IPS DF 4.7 (cell line): ENCODE results near the gene CEP76.
"Not testable (repeated sequence)": the region's sequence is repeated elsewhere in the genome, so short reads cannot be mapped to it uniquely, and the experiment has no call there.

Source experiments
- DNase-seq: peaks from one replicate; pipeline ENCODE4 v3.0.0-alpha.2; 2013; ENCODE audit warnings: low spot score; ENCODE audit errors: extremely low read depth

Gene CEP76

DNA sequence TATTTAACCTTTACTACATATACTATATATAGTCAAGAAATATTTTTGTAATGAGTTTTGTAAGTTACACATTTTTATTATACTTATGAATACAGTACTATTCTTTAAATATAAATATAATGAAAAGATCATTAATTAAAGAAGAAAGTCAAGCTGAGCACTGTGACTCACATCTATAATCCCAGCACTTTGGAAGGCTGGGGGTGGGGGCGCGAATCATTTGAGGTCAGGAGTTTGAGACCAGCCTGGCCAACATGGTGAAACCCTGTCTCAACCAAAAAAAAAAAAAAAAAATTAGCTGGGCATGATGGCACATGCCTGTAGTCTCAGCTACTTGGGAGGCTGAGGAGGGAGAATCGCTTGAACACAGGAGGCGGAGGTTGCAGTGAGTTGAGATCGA, 58.8 kb downstream of the CEP76 start:
- not testable (repeated sequence) for DNase-seq

DNA sequence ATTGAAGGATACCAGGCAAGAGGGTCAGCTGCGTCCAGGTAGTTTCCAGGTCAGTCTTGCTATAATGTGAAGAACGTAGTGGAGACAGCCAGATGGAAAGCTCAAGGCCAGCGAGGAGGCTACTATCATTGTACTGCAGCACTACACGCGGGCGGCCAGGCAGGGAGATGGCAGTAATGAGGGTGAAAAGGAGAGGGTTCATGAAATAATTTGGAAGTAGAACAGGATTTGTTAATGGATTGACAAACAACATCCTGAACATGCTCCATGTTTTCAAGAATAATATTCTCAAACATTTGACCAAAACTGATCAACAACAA, 61.7 kb downstream of the CEP76 start:
- DNase-seq, result no peak

- DNase-seq, result no peak
Measured at GRCh38 chr18:12639990-12640880, 62.3 kb downstream of the CEP76 start.

DNA sequence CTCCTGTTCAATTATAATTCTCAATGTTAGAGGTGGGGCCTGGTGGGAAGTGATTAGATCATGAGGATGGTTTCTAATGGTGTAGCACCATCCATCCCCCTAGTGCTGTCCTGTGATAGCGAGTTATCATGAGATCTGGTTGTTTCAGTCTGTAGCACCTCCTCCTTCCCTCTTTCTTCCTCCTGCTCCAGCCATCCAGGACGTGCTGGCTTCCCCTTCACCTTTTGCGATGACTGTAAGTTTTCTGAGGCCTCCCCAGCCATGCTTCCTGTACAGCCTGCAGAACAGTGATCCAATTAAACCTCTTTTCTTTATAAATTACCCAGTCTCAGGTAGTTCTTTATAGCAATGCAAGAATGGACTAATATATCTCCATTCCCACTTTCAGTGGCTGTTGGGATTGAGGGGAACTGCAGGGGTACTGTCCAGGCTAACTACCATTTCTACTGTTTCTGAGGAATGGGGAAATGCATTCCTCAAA, 63.8 kb downstream of the CEP76 start:
- DNase-seq, result no peak

DNA sequence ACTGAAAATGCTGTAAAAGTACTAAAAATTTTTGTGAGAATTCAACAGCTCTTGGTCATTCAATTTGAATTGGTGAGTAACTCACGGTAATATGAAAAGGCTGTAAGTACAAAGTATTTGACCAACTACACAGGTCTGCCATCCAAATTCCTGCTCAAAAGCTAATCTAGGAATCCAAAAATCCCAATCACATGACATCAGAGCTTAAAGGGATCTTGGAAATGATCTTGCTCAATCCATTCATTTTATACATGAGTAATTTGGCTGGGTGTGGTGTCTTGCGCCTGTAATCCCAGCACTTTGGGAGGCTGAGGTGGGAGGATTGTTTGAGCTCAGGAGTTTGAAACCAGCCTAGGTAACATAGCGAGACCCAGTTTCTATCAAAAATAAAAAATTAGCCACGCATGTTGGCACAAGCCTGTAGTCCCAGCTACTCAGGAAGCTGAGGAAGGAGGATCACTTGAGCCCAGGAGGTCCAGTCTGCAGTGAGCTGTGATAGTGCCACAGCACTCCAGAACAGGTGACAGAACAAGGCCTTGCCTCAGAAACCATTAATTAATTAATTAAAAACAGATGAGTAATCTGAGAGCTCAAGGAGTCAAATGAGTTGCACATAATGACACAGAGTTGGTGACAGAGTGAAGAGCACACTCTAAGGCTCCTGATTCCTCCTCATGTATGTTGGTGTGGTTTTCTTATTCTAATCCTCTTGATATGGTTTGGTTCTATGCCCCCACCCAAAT, 64.5 kb downstream of the CEP76 start:
- no peak for DNase-seq

GRCh38 chr18:12637393-12637792, 65.1 kb downstream of the CEP76 start:
- DNase-seq, result no peak

DNA sequence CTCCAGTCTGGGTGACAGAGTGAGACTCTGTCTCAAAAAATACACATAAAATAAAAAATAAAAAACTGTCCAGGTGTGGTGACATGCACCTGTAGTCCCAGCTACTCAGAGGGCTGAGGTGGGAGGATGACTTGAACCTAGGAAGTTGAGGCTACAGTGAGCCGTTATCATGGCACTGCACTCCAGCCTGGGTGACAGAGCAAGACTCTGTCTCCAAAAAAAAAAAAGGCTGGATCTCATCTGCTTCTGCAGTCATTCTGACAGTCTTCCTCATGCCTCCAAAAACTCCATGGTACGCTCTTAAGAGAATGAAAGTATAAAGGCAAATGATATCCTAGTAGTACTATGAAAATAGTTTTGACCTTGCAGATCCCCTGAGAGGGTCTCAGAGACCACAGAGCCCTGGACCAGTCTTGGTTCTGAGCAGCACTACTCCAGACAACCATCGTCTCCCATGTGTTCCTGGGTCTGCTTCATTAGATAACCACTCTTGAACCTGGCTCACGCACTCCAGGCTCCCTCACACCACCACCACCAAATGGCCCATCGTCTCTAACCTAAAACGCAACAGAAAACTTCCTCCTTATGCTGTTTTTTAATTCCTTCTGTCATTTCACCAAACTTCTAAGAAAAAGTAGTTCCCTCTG, 70.6 kb downstream of the CEP76 start:
- DNase-seq, result no peak

DNA sequence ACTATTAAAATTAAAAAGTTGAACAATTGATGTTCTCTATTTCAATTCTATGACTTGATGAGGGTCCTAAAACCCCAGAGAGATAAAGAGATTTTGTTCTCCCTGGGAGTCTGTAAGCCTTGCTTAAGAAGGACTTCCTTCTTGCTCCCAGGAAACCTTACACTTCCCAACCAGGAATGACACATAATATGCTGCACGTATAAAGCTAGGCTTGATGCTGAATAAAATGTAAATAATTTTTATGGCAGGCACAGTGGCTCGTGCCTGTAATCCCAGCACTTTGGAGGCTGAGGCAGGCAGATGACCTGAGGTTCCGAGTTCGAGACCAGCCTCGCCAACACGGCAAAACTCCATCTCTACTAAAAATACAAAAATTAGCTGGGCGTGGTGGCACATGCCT, 72.4 kb downstream of the CEP76 start:
- DNase-seq, result no peak

- DNase-seq, result no peak
Measured at GRCh38 chr18:12628706-12629702, 73.5 kb downstream of the CEP76 start.

GRCh38 chr18:12627199-12627598, 75.3 kb downstream of the CEP76 start:
- DNase-seq, result not testable (repeated sequence)

DNA sequence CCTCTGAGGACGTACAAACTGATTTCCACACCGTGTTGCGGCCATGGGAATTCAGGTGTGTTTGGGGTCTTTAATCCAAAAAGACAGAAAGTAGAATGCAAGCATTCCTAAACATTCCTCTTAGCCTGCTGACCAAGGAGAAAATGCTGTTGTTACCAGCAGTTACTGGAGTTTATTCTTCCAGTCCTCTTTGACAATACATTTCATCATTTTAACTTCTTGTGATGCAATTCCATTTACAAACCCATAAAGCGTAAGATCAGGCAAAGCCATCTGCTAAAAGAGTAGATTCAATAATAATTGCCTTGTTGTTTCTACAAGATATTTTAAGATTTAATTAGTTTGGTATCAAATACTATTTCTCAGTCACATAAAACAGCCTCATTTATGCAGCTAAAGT, 77.3 kb downstream of the CEP76 start:
- no peak for DNase-seq
